Upper lobe of left lung (tissue), 6 donors: ENCODE data around the gene CCDC92. TPM values are rescaled to one million over a fixed set of nuclear protein-coding genes. Genes with fewer than 3 reads are reported as not detected.

Experiments used
- ATAC-seq, 2 donors: fragments of 200-7000 bp; cut with Tn5 transposase; one replicate each; pipeline ENCODE4 v1.9.1; 2022; ENCODE audit warnings: mild to moderate bottlenecking in 2 of 2, moderate library complexity in 2 of 2; ENCODE audit not compliant: low FRiP score in 2 of 2
- DNase-seq, 2 donors: peaks; one replicate each; pipeline ENCODE4 v3.0.0-alpha.2; 2019 to 2020
- H3K27ac ChIP-seq, 4 donors: fragments of 200-600 bp; sonication (generic); one replicate each; pipeline ENCODE4 v1.5.1; 2016 to 2019
- H3K27me3 ChIP-seq, 4 donors: fragments of 200-600 bp; sonication (generic); one replicate each; pipeline ENCODE4 v1.5.1; 2017 to 2019
- H3K36me3 ChIP-seq, 4 donors: fragments of 200-600 bp; sonication (generic); one replicate each; pipeline ENCODE4 v1.5.1; 2016 to 2019
- H3K4me1 ChIP-seq, 4 donors: fragments of 200-600 bp; sonication (generic); one replicate each; pipeline ENCODE4 v1.5.1; 2018 to 2019
- H3K4me3 ChIP-seq, 4 donors: fragments of 200-600 bp; sonication (generic); one replicate each; pipeline ENCODE4 v1.5.1; 2017 to 2019; ENCODE audit warnings: mild to moderate bottlenecking in 2 of 4, moderate library complexity in 1 of 4
- H3K9me3 ChIP-seq, 4 donors: fragments of 200-600 bp; sonication (generic); one replicate each; pipeline ENCODE4 v1.5.1; 2018 to 2019
- EP300 ChIP-seq, 4 donors: sonication (generic); formaldehyde crosslinking; IDR thresholded peaks; one replicate each; pipeline ENCODE4 v1.5.1; 2017; ENCODE audit warnings: antibody characterized with exemption in 4 of 4, control low read depth in 2 of 4
- POLR2A ChIP-seq, 4 donors: fragments of 450-650 bp; IDR thresholded peaks; one replicate each; pipeline ENCODE4 v1.5.1; 2016 to 2017; ENCODE audit warnings: antibody characterized with exemption in 4 of 4, mild to moderate bottlenecking in 2 of 4
- POLR2AphosphoS5 ChIP-seq, 2 donors: sonication (generic); formaldehyde crosslinking; IDR thresholded peaks; one replicate each; pipeline ENCODE4 v1.5.1; 2017; ENCODE audit warnings: antibody characterized with exemption in 2 of 2
- WGBS, 2 donors: methylation state at CpG; one replicate each; pipeline ENCODE4 v1.1.5; 2017 to 2018; 5-methylcytosine and 5-hydroxymethylcytosine counted together
- total RNA-seq, 6 donors: library from RNA; depleted of rRNA in 4 of 6; stranded (reverse); fragments of >200 nt in 4 of 6; gene quantifications; one replicate each; pipeline versions ENCODE4 v1.1.0 to v1.2.1, GENCODE V29; 2016 to 2021
- TF ChIP-seq, protein P1 (sequence below), 6 experiments: fragments of 450-650 bp in 4 of 6; fragments of 200-600 bp in 2 of 6; sonication (generic) in 2 of 6; IDR thresholded peaks; one replicate each; pipeline ENCODE4 v1.5.1; 2016 to 2019; ENCODE audit warnings: antibody characterized with exemption in 6 of 6
- donor health status: DM: no; HTN: no; CAD: no; lungs with moderate emphysema.
- donor health status: DM: no; HTN: yes; CAD: no; lungs with severe emphysema.

The CCDC92 gene
- total RNA-seq, 6 donors from 2014 or later, result 33.8 to 48.9 (median 43.7) TPM

GRCh38 chr12:123951467-123951866, 21.2 kb downstream of the CCDC92 start:
- Histone ChIP-seq H3K9me3 (no peaks in the 10 kb centered on the region), H3K4me3 (no peak overlapping the region), H3K27ac (peak overlapping the region; percentile 36 to 60 (median 46)), H3K27me3 (no peaks in the 10 kb centered on the region), H3K36me3 (no peaks in the 10 kb centered on the region), H3K4me1 (peaks cover 18 to 30% (median 27%) of the 10 kb centered on the region in 4 donors)
- DNase-seq, result no peak
- TF ChIP-seq EP300 (IDR thresholded peaks at IDR 0.05) (no peak), POLR2A (IDR thresholded peaks at IDR 0.05) (no peak), POLR2AphosphoS5 (IDR thresholded peaks at IDR 0.05) (no peak)
- TF ChIP-seq, protein P1, sequence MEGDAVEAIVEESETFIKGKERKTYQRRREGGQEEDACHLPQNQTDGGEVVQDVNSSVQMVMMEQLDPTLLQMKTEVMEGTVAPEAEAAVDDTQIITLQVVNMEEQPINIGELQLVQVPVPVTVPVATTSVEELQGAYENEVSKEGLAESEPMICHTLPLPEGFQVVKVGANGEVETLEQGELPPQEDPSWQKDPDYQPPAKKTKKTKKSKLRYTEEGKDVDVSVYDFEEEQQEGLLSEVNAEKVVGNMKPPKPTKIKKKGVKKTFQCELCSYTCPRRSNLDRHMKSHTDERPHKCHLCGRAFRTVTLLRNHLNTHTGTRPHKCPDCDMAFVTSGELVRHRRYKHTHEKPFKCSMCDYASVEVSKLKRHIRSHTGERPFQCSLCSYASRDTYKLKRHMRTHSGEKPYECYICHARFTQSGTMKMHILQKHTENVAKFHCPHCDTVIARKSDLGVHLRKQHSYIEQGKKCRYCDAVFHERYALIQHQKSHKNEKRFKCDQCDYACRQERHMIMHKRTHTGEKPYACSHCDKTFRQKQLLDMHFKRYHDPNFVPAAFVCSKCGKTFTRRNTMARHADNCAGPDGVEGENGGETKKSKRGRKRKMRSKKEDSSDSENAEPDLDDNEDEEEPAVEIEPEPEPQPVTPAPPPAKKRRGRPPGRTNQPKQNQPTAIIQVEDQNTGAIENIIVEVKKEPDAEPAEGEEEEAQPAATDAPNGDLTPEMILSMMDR (IDR thresholded peaks at IDR 0.05), result no peak
- no peak for ATAC-seq
- WGBS, 2 donors, result 79 to 91% methylated on average over 4 of the region's 4 CpGs

- TF ChIP-seq POLR2A (IDR thresholded peaks at IDR 0.05) (no peak), POLR2AphosphoS5 (IDR thresholded peaks at IDR 0.05) (no peak), EP300 (IDR thresholded peaks at IDR 0.05) (no peak)
- TF ChIP-seq, protein P1 (IDR thresholded peaks at IDR 0.05), result no peak
- Histone ChIP-seq H3K9me3 (no peaks in the 10 kb centered on the region), H3K27me3 (no peaks in the 10 kb centered on the region), H3K27ac (no peak overlapping the region), H3K4me3 (no peak overlapping the region), H3K36me3 (no peaks in the 10 kb centered on the region), H3K4me1 (peaks cover 22 to 33% (median 31%) of the 10 kb centered on the region in 4 donors)
- DNase-seq (no peak), ATAC-seq (no peak)
- WGBS, 2 donors, result 93% methylated on average over 15 of the region's 15 CpGs
Observed at GRCh38 chr12:123950476-123951349, 21.9 kb downstream of the CCDC92 start.

DNA sequence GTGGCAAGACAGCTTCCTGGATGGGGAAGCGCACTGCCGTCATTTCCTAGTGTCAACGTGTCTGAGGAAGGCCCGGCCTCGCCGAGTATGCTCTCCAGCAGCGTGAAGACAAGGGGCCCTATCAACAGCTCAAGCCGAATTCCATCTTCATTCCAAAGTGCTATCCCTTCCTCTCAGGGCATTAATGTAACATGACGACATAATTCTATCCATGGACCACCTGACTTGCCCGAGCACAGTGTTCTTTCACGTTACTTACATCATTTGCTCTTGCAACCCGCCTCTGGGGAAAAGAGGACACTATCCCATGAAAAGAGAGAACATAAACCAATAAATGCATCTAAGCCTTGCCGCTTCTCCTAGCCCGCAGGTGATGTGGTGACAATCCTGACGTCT, 22.9 kb downstream of the CCDC92 start:
- no peak overlapping the region for H3K4me3 ChIP-seq
- TF ChIP-seq EP300 (IDR thresholded peaks at IDR 0.05) (no peak), POLR2A (IDR thresholded peaks at IDR 0.05) (no peak), POLR2AphosphoS5 (IDR thresholded peaks at IDR 0.05) (no peak)
- TF ChIP-seq, protein P1 (IDR thresholded peaks at IDR 0.05), result no peak
- no peaks in the 10 kb centered on the region for H3K9me3 ChIP-seq
- 93 to 94% methylated on average over 15 of the region's 15 CpGs for WGBS, 2 donors
- H3K4me1 ChIP-seq, result peaks cover 22 to 33% (median 31%) of the 10 kb centered on the region in 4 donors
- no peak for DNase-seq
- peaks cover 0 to 4% (median 0%) of the 10 kb centered on the region in 4 donors for H3K36me3 ChIP-seq
- ATAC-seq, result no peak
- no peak overlapping the region for H3K27ac ChIP-seq
- H3K27me3 ChIP-seq, result no peaks in the 10 kb centered on the region

- H3K36me3 ChIP-seq, result peaks cover 0 to 11% (median 3%) of the 10 kb centered on the region in 4 donors
- no peak overlapping the region for H3K4me3 ChIP-seq
- DNase-seq, result no peak
- TF ChIP-seq, protein P1 (IDR thresholded peaks at IDR 0.05), result no peak
- WGBS, 2 donors, result 86 to 88% methylated on average over 19 of the region's 19 CpGs
- no peak overlapping the region for H3K27ac ChIP-seq
- ATAC-seq, result no peak
- H3K27me3 ChIP-seq, result no peaks in the 10 kb centered on the region
- no peaks in the 10 kb centered on the region for H3K9me3 ChIP-seq
- peaks cover 22 to 33% (median 32%) of the 10 kb centered on the region in 4 donors for H3K4me1 ChIP-seq
Observed at GRCh38 chr12:123948796-123949769, 23.5 kb downstream of the CCDC92 start.
